ENCODE results near the gene ERC2. TPM values are rescaled to one million over a fixed set of nuclear protein-coding genes. Genes with fewer than 3 reads are reported as not detected.

ERC2 gene
- total and polyA plus RNA-seq, 9 donors, result 0.52 to 2.0 (median 0.82) TPM

DNA sequence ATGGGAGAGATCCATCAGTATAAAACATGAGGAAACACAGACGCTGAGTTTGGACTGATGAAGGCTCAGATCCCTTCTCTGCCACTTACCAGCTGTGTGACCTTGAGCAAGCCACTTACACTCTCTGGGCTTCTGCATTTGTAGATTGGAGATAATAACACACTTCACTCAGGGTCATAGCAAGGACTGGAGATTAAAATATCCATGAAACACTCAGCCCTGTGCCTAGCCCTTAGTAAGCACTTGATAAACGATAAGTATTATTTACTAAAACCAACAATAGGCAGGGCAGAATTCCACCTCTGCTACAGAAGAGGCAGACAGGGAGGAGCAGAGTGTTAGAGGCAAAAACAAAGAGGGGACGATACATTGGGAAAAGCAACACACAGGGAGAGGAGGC is 560.7 kb downstream of the ERC2 start:
- 100% methylated on average over 1 of the region's 3 CpGs for WGBS (ENCODE audit: insufficient coverage)
- DNase-seq, result no peak
- H3K27me3 ChIP-seq (ENCODE audit: control insufficient read depth, insufficient read depth, low read length), result no peaks in the 10 kb centered on the region
- H3K4me1 ChIP-seq (ENCODE audit: control insufficient read depth, insufficient read depth, low read length), result peaks cover 1% of the 10 kb centered on the region
- H3K36me3 ChIP-seq (ENCODE audit: control insufficient read depth, insufficient read depth, low read length), result no peaks in the 10 kb centered on the region
- no peaks in the 10 kb centered on the region for H3K9me3 ChIP-seq (replicated peaks; ENCODE audit: control insufficient read depth, low read depth, low read length)
- no peak overlapping the region for H3K27ac ChIP-seq (ENCODE audit: low read length)
- H3K4me3 ChIP-seq (ENCODE audit: low read length), result no peak overlapping the region

DNA sequence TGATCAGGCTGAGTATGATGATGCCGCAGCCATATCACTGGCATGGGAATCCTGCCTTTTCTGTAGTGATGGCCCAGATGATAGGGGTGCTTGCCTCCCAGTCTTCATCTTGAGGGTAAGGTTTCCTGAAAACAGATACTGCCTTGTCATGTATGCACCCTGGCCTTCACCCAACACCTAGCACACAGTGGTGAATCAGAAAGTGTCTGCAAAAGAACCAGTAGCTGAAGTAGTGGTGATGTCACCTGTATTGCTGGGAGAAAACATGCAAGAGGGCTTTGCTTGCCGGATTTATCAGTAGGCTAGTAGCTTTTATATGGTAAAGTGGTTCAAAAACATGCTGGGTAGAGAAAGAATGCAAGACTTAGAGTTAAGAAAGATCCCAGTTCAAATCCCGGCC is 561.4 kb downstream of the ERC2 start:
- Histone ChIP-seq H3K4me1 (ENCODE audit: control insufficient read depth, insufficient read depth, low read length) (peaks cover 4% of the 10 kb centered on the region), H3K9me3 (replicated peaks; ENCODE audit: control insufficient read depth, low read depth, low read length) (no peaks in the 10 kb centered on the region), H3K27me3 (ENCODE audit: control insufficient read depth, insufficient read depth, low read length) (no peaks in the 10 kb centered on the region), H3K4me3 (ENCODE audit: low read length) (no peak overlapping the region), H3K27ac (ENCODE audit: low read length) (no peak overlapping the region), H3K36me3 (ENCODE audit: control insufficient read depth, insufficient read depth, low read length) (no peaks in the 10 kb centered on the region)
- no peak for DNase-seq
- WGBS (ENCODE audit: insufficient coverage), result 83% methylated on average over 2 of the region's 3 CpGs

DNA sequence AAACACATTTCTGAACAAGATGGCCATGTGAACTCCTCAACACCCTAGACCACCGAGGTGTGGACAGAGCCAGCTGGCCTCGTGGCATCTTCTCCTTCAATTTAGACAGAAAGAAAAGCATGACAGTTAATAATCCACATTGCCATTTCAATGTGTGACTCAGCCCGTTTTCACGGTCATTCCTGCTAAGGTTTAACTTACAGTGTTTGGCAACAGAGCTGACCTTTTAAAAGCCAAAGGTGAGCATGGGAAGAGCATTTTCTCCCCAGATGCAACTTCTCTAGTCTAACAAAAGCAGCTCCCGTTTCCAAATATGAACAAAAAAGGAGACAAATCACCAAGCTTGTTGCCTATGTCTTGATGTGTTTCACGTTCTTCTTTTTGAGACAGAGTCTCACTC is 563.6 kb downstream of the ERC2 start:
- DNase-seq, result peak; percentile 33
- WGBS (ENCODE audit: insufficient coverage), result 56% methylated on average over 6 of the region's 6 CpGs

DNA sequence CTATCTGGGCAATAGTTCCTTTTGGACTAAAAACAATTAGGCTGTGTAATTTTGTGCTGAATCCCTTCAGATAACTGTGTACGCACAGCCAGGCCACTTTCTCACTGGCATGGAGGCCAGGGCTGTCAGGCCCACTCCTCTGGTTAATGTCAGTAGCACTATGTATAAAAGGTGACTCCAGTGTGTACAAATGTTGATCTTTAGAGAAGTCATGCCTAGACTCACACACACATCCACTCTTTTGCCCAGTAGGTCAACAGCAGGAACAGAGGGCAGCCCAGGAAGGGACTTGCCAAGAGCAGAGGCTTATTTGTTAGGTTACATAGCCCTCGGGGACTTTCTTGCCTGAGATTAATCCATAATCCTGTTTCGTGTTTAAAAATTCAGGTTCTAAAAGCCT is 564.6 kb downstream of the ERC2 start:
- Histone ChIP-seq H3K9me3 (replicated peaks; ENCODE audit: control insufficient read depth, low read depth, low read length) (no peaks in the 10 kb centered on the region), H3K27me3 (ENCODE audit: control insufficient read depth, insufficient read depth, low read length) (no peaks in the 10 kb centered on the region), H3K4me1 (ENCODE audit: control insufficient read depth, insufficient read depth, low read length) (peaks cover 4% of the 10 kb centered on the region), H3K27ac (ENCODE audit: low read length) (no peak overlapping the region), H3K36me3 (ENCODE audit: control insufficient read depth, insufficient read depth, low read length) (no peaks in the 10 kb centered on the region), H3K4me3 (ENCODE audit: low read length) (no peak overlapping the region)
- DNase-seq, result no peak
- 71% methylated on average over 3 of the region's 3 CpGs for WGBS (ENCODE audit: insufficient coverage)

More for the DNA sequence above, 563.6 kb downstream of the ERC2 start:
- Histone ChIP-seq H3K36me3 (ENCODE audit: control insufficient read depth, insufficient read depth, low read length) (no peaks in the 10 kb centered on the region), H3K4me3 (ENCODE audit: low read length) (no peak overlapping the region), H3K27me3 (ENCODE audit: control insufficient read depth, insufficient read depth, low read length) (no peaks in the 10 kb centered on the region), H3K27ac (ENCODE audit: low read length) (no peak overlapping the region), H3K9me3 (replicated peaks; ENCODE audit: control insufficient read depth, low read depth, low read length) (no peaks in the 10 kb centered on the region), H3K4me1 (ENCODE audit: control insufficient read depth, insufficient read depth, low read length) (peaks cover 4% of the 10 kb centered on the region)

DNA sequence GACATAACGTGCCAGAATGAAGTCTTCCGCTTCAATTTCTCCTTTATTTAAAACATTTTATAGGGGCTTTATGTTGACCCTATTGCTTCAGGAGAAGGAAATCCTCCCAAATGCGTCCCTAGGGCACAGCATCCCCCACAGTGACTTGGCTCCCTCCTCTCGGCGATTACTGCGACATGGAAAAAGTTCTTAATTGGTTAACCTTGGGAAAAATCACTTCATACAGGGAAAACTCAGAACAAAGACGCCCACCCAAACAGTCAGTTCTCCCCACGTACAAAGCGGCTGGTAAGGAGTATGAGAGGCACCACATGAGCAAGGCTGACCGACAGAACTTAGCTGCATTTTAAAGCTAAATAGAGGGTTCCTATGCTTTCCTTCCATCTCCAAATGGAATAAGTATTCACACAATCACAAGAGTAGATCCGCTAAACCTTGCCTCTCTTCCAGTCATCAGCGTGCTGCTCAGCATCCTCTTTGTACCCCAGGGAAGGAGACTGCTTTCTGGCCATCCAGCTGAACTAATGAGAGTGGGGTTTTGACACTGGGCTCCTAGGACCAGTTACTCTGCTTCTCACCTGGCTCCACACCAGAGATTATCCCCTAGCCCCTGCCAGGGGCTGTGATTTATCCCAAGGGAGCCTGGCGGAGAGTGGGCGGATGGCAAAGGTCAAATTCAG is 565.9 kb downstream of the ERC2 start:
- H3K27ac ChIP-seq (ENCODE audit: low read length), result peak overlapping the region; percentile 60
- peak; percentile 75 for DNase-seq
- no peaks in the 10 kb centered on the region for H3K36me3 ChIP-seq (ENCODE audit: control insufficient read depth, insufficient read depth, low read length)
- no peak overlapping the region for H3K4me3 ChIP-seq (ENCODE audit: low read length)
- peaks cover 4% of the 10 kb centered on the region for H3K4me1 ChIP-seq (ENCODE audit: control insufficient read depth, insufficient read depth, low read length)
- 28% methylated on average over 3 of the region's 14 CpGs for WGBS (ENCODE audit: insufficient coverage)
- no peaks in the 10 kb centered on the region for H3K27me3 ChIP-seq (ENCODE audit: control insufficient read depth, insufficient read depth, low read length)
- H3K9me3 ChIP-seq (replicated peaks; ENCODE audit: control insufficient read depth, low read depth, low read length), result no peaks in the 10 kb centered on the region

DNA sequence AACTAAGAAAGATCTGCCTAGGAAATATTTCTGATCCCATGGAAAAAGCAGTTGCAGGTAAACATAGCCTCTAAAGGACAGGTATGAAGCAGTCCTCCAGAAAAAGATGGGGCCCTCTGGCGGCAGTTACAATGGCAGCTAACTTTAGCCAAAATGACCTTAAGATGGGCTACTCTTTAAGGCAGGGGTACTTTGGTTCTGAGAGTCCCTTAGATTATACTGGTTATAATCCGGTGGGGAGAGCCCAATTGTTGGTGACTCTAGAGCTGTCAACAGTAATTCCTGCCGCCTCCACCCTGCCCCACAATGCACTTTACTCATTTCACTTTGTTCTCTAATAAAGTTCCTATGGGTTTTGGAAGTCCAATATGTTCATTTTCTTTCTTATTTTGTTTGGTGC is 568.4 kb downstream of the ERC2 start:
- DNase-seq, result no peak
- Histone ChIP-seq H3K4me3 (ENCODE audit: low read length) (no peak overlapping the region), H3K27me3 (ENCODE audit: control insufficient read depth, insufficient read depth, low read length) (peaks cover 2% of the 10 kb centered on the region), H3K4me1 (ENCODE audit: control insufficient read depth, insufficient read depth, low read length) (peaks cover 4% of the 10 kb centered on the region), H3K9me3 (replicated peaks; ENCODE audit: control insufficient read depth, low read depth, low read length) (no peaks in the 10 kb centered on the region), H3K36me3 (ENCODE audit: control insufficient read depth, insufficient read depth, low read length) (no peaks in the 10 kb centered on the region), H3K27ac (ENCODE audit: low read length) (no peak overlapping the region)
- 43% methylated on average over 1 of the region's 3 CpGs for WGBS (ENCODE audit: insufficient coverage)

DNA sequence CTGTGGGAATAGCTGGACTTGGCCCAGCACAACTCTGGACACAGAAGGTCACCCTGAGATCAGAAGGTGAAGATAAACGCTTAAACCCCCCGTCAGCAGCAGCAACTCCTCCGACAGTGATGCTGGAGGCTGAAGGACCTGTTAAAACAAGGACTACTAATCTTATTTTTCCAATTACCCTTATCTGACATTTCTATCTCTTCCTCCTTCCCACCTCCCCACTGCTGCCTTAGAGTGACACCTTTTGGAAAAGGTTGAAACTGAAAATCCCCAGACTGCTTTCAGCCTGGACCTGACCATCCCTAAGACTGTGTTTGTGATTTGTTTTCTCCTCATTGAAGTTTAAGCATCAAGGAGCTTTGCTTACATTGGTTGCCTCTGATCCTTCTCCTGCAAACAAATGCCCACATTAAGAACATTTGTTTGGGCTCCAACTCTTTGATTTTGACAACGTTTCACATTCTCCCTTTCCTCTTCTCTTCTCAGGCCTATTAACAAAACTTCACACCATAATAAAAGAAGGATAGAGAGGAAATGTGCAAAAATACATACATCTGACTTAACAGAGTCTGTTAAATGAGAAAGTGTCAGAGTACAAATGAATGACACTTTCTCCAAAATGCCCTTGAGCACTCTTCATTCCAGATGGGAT is 570.6 kb downstream of the ERC2 start:
- no peak overlapping the region for H3K4me3 ChIP-seq (ENCODE audit: low read length)
- H3K9me3 ChIP-seq (replicated peaks; ENCODE audit: control insufficient read depth, low read depth, low read length), result no peaks in the 10 kb centered on the region
- H3K27ac ChIP-seq (ENCODE audit: low read length), result no peak overlapping the region
- no peaks in the 10 kb centered on the region for H3K36me3 ChIP-seq (ENCODE audit: control insufficient read depth, insufficient read depth, low read length)
- peaks cover 2% of the 10 kb centered on the region for H3K27me3 ChIP-seq (ENCODE audit: control insufficient read depth, insufficient read depth, low read length)
- DNase-seq, result no peak
- peaks cover 4% of the 10 kb centered on the region for H3K4me1 ChIP-seq (ENCODE audit: control insufficient read depth, insufficient read depth, low read length)
- WGBS (ENCODE audit: insufficient coverage), result 79% methylated on average over 3 of the region's 4 CpGs

DNA sequence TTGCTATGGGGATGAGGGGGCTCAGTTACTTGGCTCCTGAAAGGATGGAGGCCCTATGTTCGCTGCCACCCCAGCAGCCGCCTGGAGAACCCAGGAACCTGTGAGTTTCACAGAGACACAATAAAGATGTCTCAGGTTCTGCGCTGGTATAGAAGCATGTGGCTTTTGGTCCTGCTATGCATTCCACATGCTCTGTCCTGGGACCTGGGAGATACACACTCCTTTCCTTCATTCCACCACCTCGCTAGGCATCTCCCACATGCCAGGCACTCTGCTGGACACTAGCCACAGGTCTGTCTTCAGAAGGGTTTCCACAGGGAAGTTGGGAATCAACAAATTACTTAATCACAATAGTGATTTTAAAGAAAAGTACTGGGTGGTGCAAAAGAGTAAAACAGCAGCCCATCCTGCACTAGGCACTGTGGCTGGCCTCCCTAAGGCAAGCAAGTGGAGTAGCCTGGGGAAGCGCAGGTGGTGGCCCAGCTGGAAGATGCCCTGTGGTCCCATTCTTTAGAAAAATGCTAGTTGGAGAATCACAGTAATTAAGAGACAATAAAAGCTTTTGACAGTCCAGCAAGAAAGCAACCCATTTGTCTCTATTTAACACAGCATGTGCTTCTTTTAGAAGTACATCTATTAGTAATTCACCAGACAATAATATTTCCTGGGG is 572.2 kb downstream of the ERC2 start:
- H3K4me1 ChIP-seq (ENCODE audit: control insufficient read depth, insufficient read depth, low read length), result no peaks in the 10 kb centered on the region
- no peak overlapping the region for H3K4me3 ChIP-seq (ENCODE audit: low read length)
- DNase-seq, result no peak
- 100% methylated on average over 3 of the region's 5 CpGs for WGBS (ENCODE audit: insufficient coverage)
- H3K36me3 ChIP-seq (ENCODE audit: control insufficient read depth, insufficient read depth, low read length), result no peaks in the 10 kb centered on the region
- peaks cover 2% of the 10 kb centered on the region for H3K27me3 ChIP-seq (ENCODE audit: control insufficient read depth, insufficient read depth, low read length)
- H3K27ac ChIP-seq (ENCODE audit: low read length), result no peak overlapping the region
- H3K9me3 ChIP-seq (replicated peaks; ENCODE audit: control insufficient read depth, low read depth, low read length), result no peaks in the 10 kb centered on the region

DNA sequence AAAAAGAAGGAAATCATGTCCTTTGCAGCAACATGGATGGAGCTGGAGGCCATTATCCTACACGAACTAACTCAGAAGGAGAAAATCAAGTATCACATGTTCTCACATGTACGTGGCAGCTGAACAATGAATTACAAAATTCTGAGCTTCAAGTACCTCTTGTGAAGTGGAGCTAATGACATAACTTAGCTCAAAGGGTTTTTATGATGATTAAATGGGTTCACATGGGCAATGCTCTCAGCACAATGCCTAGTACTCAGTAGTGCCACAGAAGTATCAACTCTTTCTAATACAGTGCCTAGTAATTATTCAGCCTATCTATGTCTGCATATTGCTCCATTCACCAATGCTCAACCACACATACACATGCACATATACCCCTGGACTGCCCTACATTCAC is 573.7 kb downstream of the ERC2 start:
- Histone ChIP-seq H3K4me3 (ENCODE audit: low read length) (no peak overlapping the region), H3K36me3 (ENCODE audit: control insufficient read depth, insufficient read depth, low read length) (no peaks in the 10 kb centered on the region), H3K9me3 (replicated peaks; ENCODE audit: control insufficient read depth, low read depth, low read length) (no peaks in the 10 kb centered on the region), H3K27me3 (ENCODE audit: control insufficient read depth, insufficient read depth, low read length) (peaks cover 2% of the 10 kb centered on the region), H3K27ac (ENCODE audit: low read length) (no peak overlapping the region), H3K4me1 (ENCODE audit: control insufficient read depth, insufficient read depth, low read length) (no peaks in the 10 kb centered on the region)
- DNase-seq, result no peak
- no CpG with 5 or more reads among the region's 2 CpGs for WGBS (ENCODE audit: insufficient coverage)

DNA sequence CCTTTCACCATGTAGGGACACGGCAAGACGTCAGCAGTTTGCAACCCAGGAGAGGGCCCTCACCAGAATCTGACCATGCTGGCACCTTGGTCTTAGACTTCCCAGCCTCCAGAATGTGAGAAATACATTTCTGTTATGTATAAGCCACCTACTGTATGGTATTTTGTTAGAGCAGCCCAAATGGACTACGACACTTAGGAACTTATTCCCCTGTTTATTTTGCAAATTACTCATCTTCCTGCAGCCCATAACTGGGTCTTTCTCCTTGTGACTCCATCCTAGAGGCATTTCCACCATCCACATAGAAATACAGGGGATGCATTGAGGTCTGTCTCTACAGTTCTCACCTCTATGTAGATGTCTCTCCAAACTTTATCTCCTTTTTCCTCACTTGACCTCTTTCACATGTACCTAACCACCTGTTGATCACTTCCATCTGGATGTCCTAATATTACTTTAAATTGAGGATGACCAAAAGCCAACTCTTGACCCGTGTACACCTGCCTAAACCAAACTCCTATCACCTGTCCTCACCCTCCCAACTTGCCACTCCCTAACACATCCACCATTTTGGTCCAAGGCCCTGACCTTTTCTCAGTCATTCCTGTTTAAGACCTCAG is 575.1 kb downstream of the ERC2 start:
- H3K27ac ChIP-seq (ENCODE audit: low read length), result no peak overlapping the region
- WGBS (ENCODE audit: insufficient coverage), result 0% methylated on average over 1 of the region's 4 CpGs
- no peaks in the 10 kb centered on the region for H3K4me1 ChIP-seq (ENCODE audit: control insufficient read depth, insufficient read depth, low read length)
- no peaks in the 10 kb centered on the region for H3K36me3 ChIP-seq (ENCODE audit: control insufficient read depth, insufficient read depth, low read length)
- no peaks in the 10 kb centered on the region for H3K9me3 ChIP-seq (replicated peaks; ENCODE audit: control insufficient read depth, low read depth, low read length)
- no peak overlapping the region for H3K4me3 ChIP-seq (ENCODE audit: low read length)
- peaks cover 2% of the 10 kb centered on the region for H3K27me3 ChIP-seq (ENCODE audit: control insufficient read depth, insufficient read depth, low read length)
- no peak for DNase-seq

Data from muscle of leg (tissue), 11 donors.